Suppressor macrophage treated with lipopolysaccharide for 4 hours (primary cell): ENCODE data around the gene IRF9.

Experiments used
- DNase-seq: peaks from one replicate; pipeline ENCODE4 v3.0.0-alpha.2; 2020

Gene IRF9

GRCh38 chr14:24149302-24149969 lies 11.6 kb upstream of the IRF9 start:
- no peak for DNase-seq

- DNase-seq = no peak
These were observed 11.0 kb upstream of the IRF9 start for GRCh38 chr14:24150061-24150460.

- no peak for DNase-seq
These were observed 10.5 kb upstream of the IRF9 start for GRCh38 chr14:24150567-24150966.

GRCh38 chr14:24150993-24151392 lies 10.1 kb upstream of the IRF9 start:
- no peak for DNase-seq

GRCh38 chr14:24151404-24152080 lies 9.5 kb upstream of the IRF9 start:
- DNase-seq = no peak

- no peak for DNase-seq
These were observed 6.0 kb upstream of the IRF9 start for GRCh38 chr14:24155100-24155499.

- DNase-seq = no peak
These were observed 4.2 kb upstream of the IRF9 start for GRCh38 chr14:24156840-24157239.

- DNase-seq = no peak
These were observed 3.7 kb upstream of the IRF9 start for GRCh38 chr14:24157331-24157730.

- no peak for DNase-seq
These were observed 1.1 kb upstream of the IRF9 start for GRCh38 chr14:24159777-24160498.

- no peak for DNase-seq
These were observed 591 bp upstream of the IRF9 start for GRCh38 chr14:24160499-24160849.

GRCh38 chr14:24162093-24162492 lies 1.0 kb downstream of the IRF9 start:
- DNase-seq = no peak

GRCh38 chr14:24164518-24164991 lies 3.5 kb downstream of the IRF9 start:
- DNase-seq = no peak

GRCh38 chr14:24165785-24166184 lies 4.7 kb downstream of the IRF9 start:
- DNase-seq = no peak

GRCh38 chr14:24167469-24168114 lies 6.5 kb downstream of the IRF9 start:
- DNase-seq = peak; percentile 59

- no peak for DNase-seq
These were observed 10.6 kb downstream of the IRF9 start, which contains the start of gene REC8 for GRCh38 chr14:24171422-24172260. REC8 (plus strand) TSS chr14:24172080; CDS start chr14:24172553, 473 bp downstream.

GRCh38 chr14:24172261-24172860 lies 11.3 kb downstream of the IRF9 start:
- no peak for DNase-seq

GRCh38 chr14:24172871-24173281 lies 11.8 kb downstream of the IRF9 start:
- no peak for DNase-seq

- DNase-seq = no peak
These were observed 15.5 kb downstream of the IRF9 start for GRCh38 chr14:24176599-24176998.

GRCh38 chr14:24177041-24177825 lies 16.2 kb downstream of the IRF9 start:
- DNase-seq = no peak

GRCh38 chr14:24177891-24178290 lies 16.8 kb downstream of the IRF9 start:
- DNase-seq = no peak
